ENCODE results near the gene MFSD1.

The MFSD1 gene

DNA sequence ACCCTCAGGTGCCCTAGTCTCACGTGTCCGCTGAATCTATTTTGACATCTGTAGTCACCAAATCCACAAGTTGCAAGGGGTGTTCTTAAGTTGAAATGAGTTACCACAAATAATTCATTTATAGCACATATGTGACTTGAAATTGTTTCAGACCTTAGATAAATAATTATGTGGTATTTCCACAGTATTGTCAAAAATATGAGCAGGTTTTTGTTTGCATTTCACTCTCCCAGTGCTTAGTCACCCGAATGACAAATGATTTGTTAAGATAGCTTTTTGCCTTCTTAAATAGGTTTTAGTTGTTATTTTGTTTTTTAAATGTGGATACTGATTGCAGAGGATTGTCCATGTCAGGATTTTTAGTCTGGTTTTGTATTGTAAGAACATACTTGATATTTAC, 2.6 kb downstream of the MFSD1 start:
- Histone ChIP-seq H3K27ac (ENCODE audit: insufficient read depth in 1 of 2, low read depth in 1 of 2, low read length in 2 of 2, poor library complexity in 1 of 2, severe bottlenecking in 2 of 2) (no peak overlapping the region), H3K27me3 (replicated peaks in 2 of 5; ENCODE audit: control insufficient read depth in 4 of 5, insufficient read depth in 5 of 5, low read length in 4 of 5) (no peaks in the 10 kb centered on the region), H3K9me3 (ENCODE audit: control extremely low read depth in 1 of 5, control insufficient read depth in 4 of 5, insufficient read depth in 2 of 5, low read depth in 1 of 5, low read length in 4 of 5) (no peaks in the 10 kb centered on the region), H3K36me3 (ENCODE audit: control insufficient read depth in 4 of 4, insufficient read depth in 4 of 4, low read length in 3 of 4) (peaks cover 8 to 47% (median 18%) of the 10 kb centered on the region in 4 experiments), H3K4me3 (ENCODE audit: control insufficient read depth in 1 of 7, extremely low read depth in 1 of 7, insufficient read depth in 4 of 7, low read depth in 2 of 7, low read length in 6 of 7) (no peak overlapping the region), H3K4me1 (ENCODE audit: control extremely low read depth in 1 of 4, control insufficient read depth in 4 of 4, insufficient read depth in 4 of 4, low read length in 3 of 4) (peaks cover 28 to 52% (median 39%) of the 10 kb centered on the region in 4 experiments)
- 83% methylated on average over 1 of the region's 3 CpGs for WGBS (ENCODE audit: insufficient coverage)
- POLR2A ChIA-PET: no interaction called here
- DNase-seq: peak in 1 of 3 donors; percentile 29
- CTCF ChIA-PET: interaction anchor here (1.8 kb wide), 1 partner anchor 9 kb away, joined by 4 read pairs; no protein-coding TSS in a partner anchor

- POLR2A ChIA-PET: no interaction called here
- WGBS (ENCODE audit: insufficient coverage): 100% methylated on average over 1 of the region's 3 CpGs
- Histone ChIP-seq H3K36me3 (ENCODE audit: control insufficient read depth in 4 of 4, insufficient read depth in 4 of 4, low read length in 3 of 4) (peaks cover 20 to 86% (median 42%) of the 10 kb centered on the region in 4 experiments), H3K4me3 (ENCODE audit: control insufficient read depth in 1 of 7, extremely low read depth in 1 of 7, insufficient read depth in 4 of 7, low read depth in 2 of 7, low read length in 6 of 7) (peak overlapping the region in 1 of 7 experiments; percentile 3), H3K4me1 (ENCODE audit: control extremely low read depth in 1 of 4, control insufficient read depth in 4 of 4, insufficient read depth in 4 of 4, low read length in 3 of 4) (peaks cover 14 to 56% (median 24%) of the 10 kb centered on the region in 4 experiments), H3K27ac (ENCODE audit: insufficient read depth in 1 of 2, low read depth in 1 of 2, low read length in 2 of 2, poor library complexity in 1 of 2, severe bottlenecking in 2 of 2) (peak overlapping the region in 1 of 2 experiments; percentile 26), H3K9me3 (ENCODE audit: control extremely low read depth in 1 of 5, control insufficient read depth in 4 of 5, insufficient read depth in 2 of 5, low read depth in 1 of 5, low read length in 4 of 5) (no peaks in the 10 kb centered on the region), H3K27me3 (replicated peaks in 2 of 5; ENCODE audit: control insufficient read depth in 4 of 5, insufficient read depth in 5 of 5, low read length in 4 of 5) (no peaks in the 10 kb centered on the region)
- DNase-seq: peak in 2 of 3 donors; percentile 53 to 62
- CTCF ChIA-PET: interaction anchor here (1.2 to 2.4 kb wide), 2 partner anchors 17 to 70 kb away, joined by 3 to 6 read pairs; no protein-coding TSS in a partner anchor
Observed at GRCh38 chr3:158808697-158809096, 6.8 kb downstream of the MFSD1 start.

DNA sequence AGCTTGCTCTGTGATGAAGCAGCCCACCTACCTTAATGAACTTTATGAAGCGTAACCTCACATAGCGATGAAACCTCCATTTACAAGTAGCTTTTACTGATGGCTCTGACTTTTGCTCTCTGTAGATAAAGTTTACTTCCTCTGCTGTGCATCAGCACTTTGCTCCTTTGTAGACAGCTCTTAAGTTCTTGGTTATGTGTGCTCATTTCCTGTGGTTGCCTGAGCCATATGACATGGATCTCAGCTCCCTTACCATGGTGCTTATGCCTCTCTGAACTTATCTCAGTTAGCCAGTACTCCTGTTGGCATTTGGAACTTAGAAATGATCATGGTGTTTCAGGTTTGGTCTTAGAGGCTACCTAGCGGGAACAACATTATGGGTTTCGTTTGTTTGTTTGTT, 7.8 kb downstream of the MFSD1 start:
- Histone ChIP-seq H3K4me3 (ENCODE audit: control insufficient read depth in 1 of 7, extremely low read depth in 1 of 7, insufficient read depth in 4 of 7, low read depth in 2 of 7, low read length in 6 of 7) (peak overlapping the region in 3 of 7 experiments; percentile 1 to 41 (median 31)), H3K4me1 (ENCODE audit: control extremely low read depth in 1 of 4, control insufficient read depth in 4 of 4, insufficient read depth in 4 of 4, low read length in 3 of 4) (peaks cover 14 to 49% (median 20%) of the 10 kb centered on the region in 4 experiments), H3K27me3 (replicated peaks in 2 of 5; ENCODE audit: control insufficient read depth in 4 of 5, insufficient read depth in 5 of 5, low read length in 4 of 5) (no peaks in the 10 kb centered on the region), H3K27ac (ENCODE audit: insufficient read depth in 1 of 2, low read depth in 1 of 2, low read length in 2 of 2, poor library complexity in 1 of 2, severe bottlenecking in 2 of 2) (peak overlapping the region in 1 of 2 experiments; percentile 26), H3K36me3 (ENCODE audit: control insufficient read depth in 4 of 4, insufficient read depth in 4 of 4, low read length in 3 of 4) (peaks cover 23 to 92% (median 47%) of the 10 kb centered on the region in 4 experiments), H3K9me3 (ENCODE audit: control extremely low read depth in 1 of 5, control insufficient read depth in 4 of 5, insufficient read depth in 2 of 5, low read depth in 1 of 5, low read length in 4 of 5) (no peaks in the 10 kb centered on the region)
- DNase-seq: peak; percentile 52 to 84 (median 72)
- ChIA-PET POLR2A (no interaction called here), CTCF (interaction anchor here (1.2 to 2.4 kb wide), 4 partner anchors 14 to 270 kb away, joined by 3 to 8 read pairs (median 5); no protein-coding TSS in a partner anchor)
- WGBS (ENCODE audit: insufficient coverage): 73% methylated on average over 4 of the region's 4 CpGs

- Histone ChIP-seq H3K9me3 (ENCODE audit: control extremely low read depth in 1 of 5, control insufficient read depth in 4 of 5, insufficient read depth in 2 of 5, low read depth in 1 of 5, low read length in 4 of 5) (no peaks in the 10 kb centered on the region), H3K27me3 (replicated peaks in 2 of 5; ENCODE audit: control insufficient read depth in 4 of 5, insufficient read depth in 5 of 5, low read length in 4 of 5) (no peaks in the 10 kb centered on the region), H3K4me1 (ENCODE audit: control extremely low read depth in 1 of 4, control insufficient read depth in 4 of 4, insufficient read depth in 4 of 4, low read length in 3 of 4) (peaks cover 12 to 45% (median 19%) of the 10 kb centered on the region in 4 experiments), H3K4me3 (ENCODE audit: control insufficient read depth in 1 of 7, extremely low read depth in 1 of 7, insufficient read depth in 4 of 7, low read depth in 2 of 7, low read length in 6 of 7) (no peak overlapping the region), H3K27ac (ENCODE audit: insufficient read depth in 1 of 2, low read depth in 1 of 2, low read length in 2 of 2, poor library complexity in 1 of 2, severe bottlenecking in 2 of 2) (no peak overlapping the region), H3K36me3 (ENCODE audit: control insufficient read depth in 4 of 4, insufficient read depth in 4 of 4, low read length in 3 of 4) (peaks cover 23 to 83% (median 51%) of the 10 kb centered on the region in 4 experiments)
- POLR2A ChIA-PET: interaction anchor here (0.6 kb wide), 1 partner anchor 700 kb away, joined by 4 read pairs; no protein-coding TSS in a partner anchor
- peak in 2 of 3 donors; percentile 31 to 45 for DNase-seq
- CTCF ChIA-PET: interaction anchor here (1.0 to 2.4 kb wide), 6 partner anchors 8 to 279 kb away, joined by 3 to 9 read pairs (median 4); partner anchors contain the start of gene MFSD1
- 75% methylated on average over 4 of the region's 8 CpGs for WGBS (ENCODE audit: insufficient coverage)
Observed at GRCh38 chr3:158810823-158811724, 9.2 kb downstream of the MFSD1 start.

DNA sequence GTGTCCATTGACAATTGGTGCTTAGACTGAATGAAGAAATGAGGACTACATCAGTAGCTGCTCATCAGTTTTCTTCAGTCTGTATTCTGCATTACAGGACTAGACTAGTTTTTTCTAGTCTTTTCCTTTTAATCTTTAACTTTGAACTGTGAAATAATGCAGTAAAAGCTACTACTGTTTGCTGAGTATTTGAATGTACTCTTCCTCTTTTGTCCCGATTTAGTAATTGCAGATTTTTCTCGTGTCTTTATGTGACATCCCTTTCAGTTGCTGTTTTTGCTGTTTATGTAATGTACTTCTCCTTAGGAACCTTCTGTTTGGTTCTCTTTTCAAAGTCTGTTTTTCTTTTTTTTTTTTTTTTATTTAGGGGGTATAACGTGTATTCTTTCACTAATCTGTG, 17.4 kb downstream of the MFSD1 start:
- Histone ChIP-seq H3K4me3 (ENCODE audit: control insufficient read depth in 1 of 7, extremely low read depth in 1 of 7, insufficient read depth in 4 of 7, low read depth in 2 of 7, low read length in 6 of 7) (no peak overlapping the region), H3K36me3 (ENCODE audit: control insufficient read depth in 4 of 4, insufficient read depth in 4 of 4, low read length in 3 of 4) (peaks cover 25 to 70% (median 49%) of the 10 kb centered on the region in 4 experiments)
- POLR2A ChIA-PET: no interaction called here

DNA sequence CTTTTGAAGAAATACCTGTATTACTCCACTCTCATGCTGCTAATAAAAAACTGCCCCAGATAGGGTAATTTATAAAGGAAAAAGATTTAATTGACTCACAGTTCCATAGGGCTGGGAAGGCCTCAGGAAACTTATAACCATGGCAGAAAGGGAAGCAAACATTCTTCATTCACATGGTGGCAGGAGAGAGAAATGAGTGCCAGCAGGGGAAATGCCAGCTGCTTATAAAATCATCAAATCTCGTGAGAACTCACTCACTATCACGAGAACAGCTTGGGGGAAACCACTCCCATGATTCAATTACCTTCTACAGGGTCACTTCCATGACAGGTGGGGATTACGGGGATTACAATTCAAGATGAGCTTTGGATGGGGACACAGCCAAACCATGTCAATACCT, 18.7 kb downstream of the MFSD1 start:
- Histone ChIP-seq H3K4me1 (ENCODE audit: control extremely low read depth in 1 of 4, control insufficient read depth in 4 of 4, insufficient read depth in 4 of 4, low read length in 3 of 4) (no peaks in the 10 kb centered on the region), H3K36me3 (ENCODE audit: control insufficient read depth in 4 of 4, insufficient read depth in 4 of 4, low read length in 3 of 4) (peaks cover 20 to 73% (median 52%) of the 10 kb centered on the region in 4 experiments), H3K4me3 (ENCODE audit: control insufficient read depth in 1 of 7, extremely low read depth in 1 of 7, insufficient read depth in 4 of 7, low read depth in 2 of 7, low read length in 6 of 7) (no peak overlapping the region), H3K27me3 (replicated peaks in 2 of 5; ENCODE audit: control insufficient read depth in 4 of 5, insufficient read depth in 5 of 5, low read length in 4 of 5) (no peaks in the 10 kb centered on the region), H3K9me3 (ENCODE audit: control extremely low read depth in 1 of 5, control insufficient read depth in 4 of 5, insufficient read depth in 2 of 5, low read depth in 1 of 5, low read length in 4 of 5) (no peaks in the 10 kb centered on the region), H3K27ac (ENCODE audit: insufficient read depth in 1 of 2, low read depth in 1 of 2, low read length in 2 of 2, poor library complexity in 1 of 2, severe bottlenecking in 2 of 2) (no peak overlapping the region)
- DNase-seq: no peak
- WGBS (ENCODE audit: insufficient coverage): 83% methylated on average over 1 of the region's 3 CpGs
- ChIA-PET POLR2A (no interaction called here), CTCF (no interaction called here)

More for the DNA sequence above, 17.4 kb downstream of the MFSD1 start:
- CTCF ChIA-PET: interaction anchor here (1.0 to 2.1 kb wide), 3 partner anchors 14 to 24 kb away, joined by 3 to 8 read pairs (median 4); no protein-coding TSS in a partner anchor
- no peaks in the 10 kb centered on the region for H3K27me3 ChIP-seq (replicated peaks in 2 of 5; ENCODE audit: control insufficient read depth in 4 of 5, insufficient read depth in 5 of 5, low read length in 4 of 5)
- H3K4me1 ChIP-seq (ENCODE audit: control extremely low read depth in 1 of 4, control insufficient read depth in 4 of 4, insufficient read depth in 4 of 4, low read length in 3 of 4): no peaks in the 10 kb centered on the region
- H3K9me3 ChIP-seq (ENCODE audit: control extremely low read depth in 1 of 5, control insufficient read depth in 4 of 5, insufficient read depth in 2 of 5, low read depth in 1 of 5, low read length in 4 of 5): no peaks in the 10 kb centered on the region
- H3K27ac ChIP-seq (ENCODE audit: insufficient read depth in 1 of 2, low read depth in 1 of 2, low read length in 2 of 2, poor library complexity in 1 of 2, severe bottlenecking in 2 of 2): no peak overlapping the region
- DNase-seq: no peak
- 80% methylated on average over 2 of the region's 3 CpGs for WGBS (ENCODE audit: insufficient coverage)

GRCh38 chr3:158821847-158822246, 20.0 kb downstream of the MFSD1 start:
- Histone ChIP-seq H3K27me3 (replicated peaks in 2 of 5; ENCODE audit: control insufficient read depth in 4 of 5, insufficient read depth in 5 of 5, low read length in 4 of 5) (no peaks in the 10 kb centered on the region), H3K36me3 (ENCODE audit: control insufficient read depth in 4 of 4, insufficient read depth in 4 of 4, low read length in 3 of 4) (peaks cover 20 to 79% (median 56%) of the 10 kb centered on the region in 4 experiments), H3K27ac (ENCODE audit: insufficient read depth in 1 of 2, low read depth in 1 of 2, low read length in 2 of 2, poor library complexity in 1 of 2, severe bottlenecking in 2 of 2) (no peak overlapping the region), H3K9me3 (ENCODE audit: control extremely low read depth in 1 of 5, control insufficient read depth in 4 of 5, insufficient read depth in 2 of 5, low read depth in 1 of 5, low read length in 4 of 5) (no peaks in the 10 kb centered on the region), H3K4me1 (ENCODE audit: control extremely low read depth in 1 of 4, control insufficient read depth in 4 of 4, insufficient read depth in 4 of 4, low read length in 3 of 4) (no peaks in the 10 kb centered on the region), H3K4me3 (ENCODE audit: control insufficient read depth in 1 of 7, extremely low read depth in 1 of 7, insufficient read depth in 4 of 7, low read depth in 2 of 7, low read length in 6 of 7) (no peak overlapping the region)
- ChIA-PET CTCF (no interaction called here), POLR2A (no interaction called here)
- 100% methylated on average over 4 of the region's 5 CpGs for WGBS (ENCODE audit: insufficient coverage)
- no peak for DNase-seq

Measured in common myeloid progenitor, CD34-positive (primary cell).